ENCODE data around the gene SLC26A6.

Gene SLC26A6

DNA sequence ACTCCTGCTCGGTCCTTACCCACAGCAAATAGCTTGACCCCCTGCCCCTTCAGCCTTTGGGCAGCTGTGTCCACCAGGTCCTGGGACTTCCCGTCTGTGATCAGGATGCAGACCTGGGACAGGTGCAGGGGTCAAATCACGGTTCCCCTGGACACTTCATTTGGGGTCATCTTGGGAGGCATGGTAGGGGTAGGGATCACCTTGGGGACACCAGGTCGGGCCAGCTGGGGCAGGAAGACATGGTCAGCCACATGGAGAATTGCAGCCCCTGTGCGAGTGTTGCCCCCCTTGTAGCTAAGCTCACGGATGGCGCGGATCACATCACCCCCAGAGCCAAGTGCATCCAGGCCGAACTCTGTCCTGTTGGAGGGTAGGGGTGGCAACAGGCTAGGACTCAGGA lies 41.9 kb downstream of the SLC26A6 start:
- ChIA-PET POLR2A (no interaction called here), CTCF (no interaction called here)
- no peak for DNase-seq (ENCODE audit: low read depth, low spot score)
- peak overlapping the region; percentile 6; the same call in 1 of the 2 replicates for H3K4me3 ChIP-seq (ENCODE audit: low read depth, low read length)
- TF ChIP-seq, protein P1, sequence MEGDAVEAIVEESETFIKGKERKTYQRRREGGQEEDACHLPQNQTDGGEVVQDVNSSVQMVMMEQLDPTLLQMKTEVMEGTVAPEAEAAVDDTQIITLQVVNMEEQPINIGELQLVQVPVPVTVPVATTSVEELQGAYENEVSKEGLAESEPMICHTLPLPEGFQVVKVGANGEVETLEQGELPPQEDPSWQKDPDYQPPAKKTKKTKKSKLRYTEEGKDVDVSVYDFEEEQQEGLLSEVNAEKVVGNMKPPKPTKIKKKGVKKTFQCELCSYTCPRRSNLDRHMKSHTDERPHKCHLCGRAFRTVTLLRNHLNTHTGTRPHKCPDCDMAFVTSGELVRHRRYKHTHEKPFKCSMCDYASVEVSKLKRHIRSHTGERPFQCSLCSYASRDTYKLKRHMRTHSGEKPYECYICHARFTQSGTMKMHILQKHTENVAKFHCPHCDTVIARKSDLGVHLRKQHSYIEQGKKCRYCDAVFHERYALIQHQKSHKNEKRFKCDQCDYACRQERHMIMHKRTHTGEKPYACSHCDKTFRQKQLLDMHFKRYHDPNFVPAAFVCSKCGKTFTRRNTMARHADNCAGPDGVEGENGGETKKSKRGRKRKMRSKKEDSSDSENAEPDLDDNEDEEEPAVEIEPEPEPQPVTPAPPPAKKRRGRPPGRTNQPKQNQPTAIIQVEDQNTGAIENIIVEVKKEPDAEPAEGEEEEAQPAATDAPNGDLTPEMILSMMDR (IDR thresholded peaks at IDR 0.05; ENCODE audit: insufficient read depth, low read length, missing control alignments) = no peak

DNA sequence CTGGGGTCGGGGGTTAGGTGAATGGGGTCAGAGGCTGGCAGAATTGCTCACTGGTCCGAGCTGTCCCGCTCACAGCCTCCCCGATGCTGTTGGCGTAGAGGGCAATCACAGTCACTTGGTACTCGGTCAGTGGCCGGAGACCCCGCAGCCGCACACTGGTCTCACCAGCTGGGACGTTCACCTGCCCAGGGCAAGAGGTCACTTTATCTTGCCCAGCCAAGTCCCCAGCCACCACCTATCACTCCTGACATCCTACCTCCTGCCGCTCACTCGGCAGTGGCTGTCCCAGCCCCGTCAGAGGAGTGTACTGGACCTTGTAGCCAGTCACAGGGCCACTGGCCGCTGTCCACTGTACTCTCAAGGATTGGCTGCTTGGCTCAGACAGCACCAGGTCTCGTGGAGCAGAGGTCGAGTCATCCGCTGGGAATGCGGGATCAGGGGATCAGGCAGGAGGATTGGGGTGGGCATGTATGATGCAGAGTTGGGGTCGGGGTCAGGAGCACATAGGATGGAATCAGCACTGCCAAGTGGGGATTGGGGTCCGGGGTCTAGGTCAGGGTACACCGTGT lies 42.7 kb downstream of the SLC26A6 start:
- POLR2A ChIA-PET = interaction anchor here (0.9 kb wide), 1 partner anchor 33 kb away, joined by 6 read pairs; no protein-coding TSS in a partner anchor
- no peak for DNase-seq (ENCODE audit: low read depth, low spot score)
- CTCF ChIA-PET = interaction anchor here (1.9 kb wide), 1 partner anchor 35 kb away, joined by 4 read pairs; no protein-coding TSS in a partner anchor
- TF ChIP-seq, protein P1 (IDR thresholded peaks at IDR 0.05; ENCODE audit: insufficient read depth, low read length, missing control alignments) = no peak
- H3K4me3 ChIP-seq (ENCODE audit: low read depth, low read length) = no peak overlapping the region

DNA sequence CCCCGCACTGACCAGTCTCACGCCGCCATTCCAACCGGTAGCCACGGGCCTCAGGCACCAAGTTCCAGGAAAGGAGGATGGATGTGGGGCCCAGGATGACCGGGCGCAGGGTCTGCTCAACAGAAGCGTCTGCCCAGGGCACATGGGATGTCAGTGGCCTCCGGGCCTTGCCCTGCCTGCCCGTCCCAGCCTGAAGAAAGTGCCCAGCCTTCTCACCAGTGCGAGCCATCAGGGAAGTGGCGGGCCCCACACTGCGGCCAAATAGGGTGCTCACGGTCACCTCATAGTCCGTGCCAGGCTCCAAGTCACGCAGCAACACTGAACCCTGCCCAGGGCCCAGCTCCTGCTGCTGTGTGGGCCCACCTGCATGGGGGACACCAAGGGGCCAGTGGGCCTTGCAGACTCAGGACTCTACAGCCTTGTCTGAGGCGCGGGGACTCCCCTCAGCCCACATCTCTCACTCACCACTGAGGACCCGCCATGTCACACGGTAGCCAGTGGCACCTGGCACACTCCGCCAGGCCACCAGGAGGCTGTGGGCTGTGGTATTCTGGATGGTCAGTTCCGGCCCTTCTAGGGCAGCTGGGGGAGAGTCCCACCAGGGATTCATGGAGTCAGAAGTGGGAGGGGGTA lies 43.3 kb downstream of the SLC26A6 start:
- no peak for DNase-seq (ENCODE audit: low read depth, low spot score)
- TF ChIP-seq, protein P1 (IDR thresholded peaks at IDR 0.05; ENCODE audit: insufficient read depth, low read length, missing control alignments) = no peak
- POLR2A ChIA-PET = interaction anchor here (0.9 kb wide), 1 partner anchor 33 kb away, joined by 6 read pairs; no protein-coding TSS in a partner anchor
- H3K4me3 ChIP-seq (ENCODE audit: low read depth, low read length) = no peak overlapping the region
- CTCF ChIA-PET = interaction anchor here (1.6 to 1.9 kb wide), 2 partner anchors 34 to 44 kb away, joined by 4 to 6 read pairs; partner anchors contain the start of gene SLC26A6

DNA sequence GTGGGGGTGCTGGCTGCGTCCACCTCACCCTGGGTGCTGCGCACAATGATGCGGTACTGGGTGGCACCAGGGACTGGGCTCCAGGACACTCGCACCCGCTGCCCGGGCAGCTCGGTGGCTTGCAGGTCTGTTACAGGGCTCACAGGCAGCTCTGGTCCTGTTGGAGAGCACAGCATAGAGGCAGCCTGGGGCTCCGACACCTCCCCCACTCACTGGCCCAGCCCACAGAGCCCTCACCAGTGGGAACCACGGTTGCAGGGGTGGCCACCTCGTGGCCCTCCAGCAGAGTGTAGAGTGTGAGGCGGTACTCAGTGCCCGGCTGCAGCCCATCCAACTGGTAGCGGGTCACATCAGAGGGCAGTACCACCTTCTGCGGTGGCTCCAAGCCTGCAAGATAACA lies 43.8 kb downstream of the SLC26A6 start:
- DNase-seq (ENCODE audit: low read depth, low spot score) = no peak
- TF ChIP-seq, protein P1 (IDR thresholded peaks at IDR 0.05; ENCODE audit: insufficient read depth, low read length, missing control alignments) = no peak
- POLR2A ChIA-PET = interaction anchor here (0.9 kb wide), 1 partner anchor 34 kb away, joined by 6 read pairs; no protein-coding TSS in a partner anchor

DNA sequence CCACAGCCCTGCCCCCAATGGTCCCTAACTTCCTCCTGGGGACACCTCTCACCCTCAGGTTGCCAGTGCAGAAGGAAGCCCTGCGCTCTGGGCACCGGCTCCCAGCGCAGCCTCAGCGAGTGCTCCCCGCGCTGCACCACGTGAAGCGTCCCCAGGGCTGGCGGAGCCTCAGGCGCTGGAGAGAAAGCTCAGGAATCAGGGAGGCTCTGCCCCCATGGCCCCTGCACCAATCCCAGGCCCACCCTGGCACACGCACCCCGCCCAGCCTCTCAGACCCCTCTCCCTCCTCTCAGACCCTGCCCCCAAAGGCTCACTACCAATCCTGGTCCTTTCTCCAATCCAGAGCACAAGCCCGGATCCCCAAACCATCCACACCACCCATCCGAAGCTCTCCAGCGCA lies 47.0 kb downstream of the SLC26A6 start:
- DNase-seq (ENCODE audit: low read depth, low spot score) = no peak
- TF ChIP-seq, protein P1 (IDR thresholded peaks at IDR 0.05; ENCODE audit: insufficient read depth, low read length, missing control alignments) = no peak
- H3K4me3 ChIP-seq (ENCODE audit: low read depth, low read length) = no peak overlapping the region
- CTCF ChIA-PET = interaction anchor here (1.3 kb wide), 1 partner anchor 152 kb away, joined by 3 read pairs; no protein-coding TSS in a partner anchor
- POLR2A ChIA-PET = no interaction called here

More for the DNA sequence above, 43.8 kb downstream of the SLC26A6 start:
- H3K4me3 ChIP-seq (ENCODE audit: low read depth, low read length) = no peak overlapping the region
- CTCF ChIA-PET = interaction anchor here (1.6 to 1.9 kb wide), 2 partner anchors 34 to 45 kb away, joined by 4 to 6 read pairs; partner anchors contain the start of gene SLC26A6

DNA sequence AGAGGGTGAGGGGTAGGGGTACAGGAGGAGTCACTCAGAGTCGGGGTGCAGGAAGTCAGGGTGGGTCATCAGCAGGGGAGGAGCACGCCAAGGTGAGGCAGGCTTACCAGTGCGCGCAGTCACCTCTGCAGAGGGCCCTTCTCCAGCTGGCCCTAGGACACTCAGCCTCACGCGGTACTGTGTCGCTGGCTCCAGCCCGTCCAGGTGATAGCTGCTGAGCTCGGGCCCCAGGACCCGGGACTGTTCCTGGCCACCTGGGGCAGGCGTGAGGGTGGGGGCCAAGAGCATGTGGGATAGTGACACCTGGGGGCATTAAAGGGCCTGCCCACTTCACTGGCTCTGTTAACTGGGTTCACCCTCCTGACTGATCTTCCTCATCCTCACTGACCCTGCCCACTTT lies 47.6 kb downstream of the SLC26A6 start:
- CTCF ChIA-PET = interaction anchor here (1.3 kb wide), 1 partner anchor 152 kb away, joined by 3 read pairs; no protein-coding TSS in a partner anchor
- no peak overlapping the region for H3K4me3 ChIP-seq (ENCODE audit: low read depth, low read length)
- TF ChIP-seq, protein P1 (IDR thresholded peaks at IDR 0.05; ENCODE audit: insufficient read depth, low read length, missing control alignments) = no peak
- POLR2A ChIA-PET = no interaction called here
- no peak for DNase-seq (ENCODE audit: low read depth, low spot score)
